Esophagus (tissue), 2 donors: ENCODE data around the gene IQCE. TPM values are rescaled to one million over a fixed set of nuclear protein-coding genes. Genes with fewer than 3 reads are reported as not detected.
"Not testable (repeated sequence)": the region's sequence is repeated elsewhere in the genome, so short reads cannot be mapped to it uniquely, and the experiment has no call there.

ENCODE experiments used
- H3K27ac ChIP-seq, 2 donors: one replicate each; pipeline ENCODE4 v1.5.1; 2013; ENCODE audit warnings: low read depth in 2 of 2, mild to moderate bottlenecking in 2 of 2, inconsistent platforms in 1 of 2, low read length in 1 of 2, moderate library complexity in 1 of 2
- H3K27me3 ChIP-seq, 2 donors: one replicate each; pipeline ENCODE4 v1.6.1; 2013; ENCODE audit warnings: low read length in 2 of 2, control low read depth in 1 of 2, mild to moderate bottlenecking in 1 of 2; ENCODE audit not compliant: insufficient read depth in 2 of 2, control insufficient read depth in 1 of 2
- H3K36me3 ChIP-seq, 2 donors: one replicate each; pipeline ENCODE4 v1.6.1; 2013; ENCODE audit warnings: low read length in 1 of 2; ENCODE audit not compliant: control insufficient read depth in 2 of 2, insufficient read depth in 2 of 2
- H3K4me1 ChIP-seq, 2 donors: one replicate each; pipeline ENCODE4 v1.6.1; 2013; ENCODE audit warnings: low read length in 1 of 2; ENCODE audit not compliant: control insufficient read depth in 2 of 2, insufficient read depth in 2 of 2
- H3K4me3 ChIP-seq, 2 donors: one replicate each; pipeline ENCODE4 v1.5.1; 2013; ENCODE audit warnings: low read length in 2 of 2, mild to moderate bottlenecking in 2 of 2, low read depth in 1 of 2, moderate library complexity in 1 of 2
- H3K9me3 ChIP-seq, 2 donors: one replicate each; pipeline ENCODE4 v1.6.1; 2013; ENCODE audit warnings: mild to moderate bottlenecking in 2 of 2, low read depth in 1 of 2, low read length in 1 of 2, moderate library complexity in 1 of 2; ENCODE audit not compliant: control insufficient read depth in 2 of 2, insufficient read depth in 1 of 2
- WGBS, 2 donors: extraction: QIAGEN DNeasy Blood & Tissue Kit; methylation state at CpG; one replicate each; pipeline ENCODE4 v1.1.7; 2013; 5-methylcytosine and 5-hydroxymethylcytosine counted together
- polyA plus RNA-seq, 2 donors: library from polyadenylated mRNA; stranded (reverse); fragments of 200-250 nt; gene quantifications; one replicate each; pipeline ENCODE4 v1.2.3, GENCODE V29; 2013
- donor health status: healthy with polysubstance abuse.
- donor health status: Bipolar disorder and iron deficiency.

The IQCE gene
- polyA plus RNA-seq, 2 donors = 2.4 to 3.4 TPM

GRCh38 chr7:2553831-2554581, 4.8 kb upstream of the IQCE start:
- H3K27ac ChIP-seq = peak overlapping the region in 1 of 2 donors; percentile 22
- no peaks in the 10 kb centered on the region for H3K27me3 ChIP-seq
- WGBS, 2 donors = 49 to 58% methylated on average over 16 of the region's 16 CpGs
- H3K4me1 ChIP-seq = peaks cover 8 to 13% of the 10 kb centered on the region in 2 donors
- no peaks in the 10 kb centered on the region for H3K36me3 ChIP-seq
- peak overlapping the region; percentile 75 to 77 for H3K4me3 ChIP-seq
- H3K9me3 ChIP-seq = no peaks in the 10 kb centered on the region

- H3K4me3 ChIP-seq = peak overlapping the region; percentile 75 to 77
- no peaks in the 10 kb centered on the region for H3K9me3 ChIP-seq
- H3K27me3 ChIP-seq = no peaks in the 10 kb centered on the region
- H3K4me1 ChIP-seq = peaks cover 8 to 16% of the 10 kb centered on the region in 2 donors
- no peak overlapping the region for H3K27ac ChIP-seq
- WGBS, 2 donors = 1 to 5% methylated on average over 12 of the region's 12 CpGs
- H3K36me3 ChIP-seq = no peaks in the 10 kb centered on the region
Measured at GRCh38 chr7:2554661-2555111, 4.1 kb upstream of the IQCE start.

GRCh38 chr7:2555121-2556052, 3.4 kb upstream of the IQCE start, which contains the start of gene BRAT1:
BRAT1 (minus strand) TSS chr7:2555524; CDS start chr7:2554431, 1,093 bp downstream.
- Histone ChIP-seq H3K9me3 (no peaks in the 10 kb centered on the region), H3K27ac (peak within 1 kb of the TSS; percentile 96 to 97), H3K36me3 (no peaks in the 10 kb centered on the region), H3K4me3 (peak within 1 kb of the TSS; percentile 75 to 77), H3K4me1 (peaks cover 8 to 16% of the 10 kb centered on the region in 2 donors), H3K27me3 (no peaks in the 10 kb centered on the region)
- WGBS, 2 donors = 0% methylated on average over 67 to 79 of the region's 79 CpGs

GRCh38 chr7:2559283-2559950, 638 bp downstream of the IQCE start:
- H3K4me1 ChIP-seq = peaks cover 4 to 8% of the 10 kb centered on the region in 2 donors
- WGBS, 2 donors = 7% methylated on average over 42 to 53 of the region's 53 CpGs

GRCh38 chr7:2563955-2564354, 5.2 kb downstream of the IQCE start:
- H3K4me1 ChIP-seq = not testable (repeated sequence)

More at GRCh38 chr7:2559283-2559950, 638 bp downstream of the IQCE start:
- no peaks in the 10 kb centered on the region for H3K9me3 ChIP-seq
- peak overlapping the region; percentile 86 to 89 for H3K4me3 ChIP-seq
- H3K27me3 ChIP-seq = no peaks in the 10 kb centered on the region
- peak overlapping the region; percentile 18 to 26 for H3K27ac ChIP-seq
- H3K36me3 ChIP-seq = no peaks in the 10 kb centered on the region

GRCh38 chr7:2564970-2565540, 6.3 kb downstream of the IQCE start:
- Histone ChIP-seq H3K4me1 (peaks cover 0 to 2% of the 10 kb centered on the region in 2 donors), H3K27me3 (no peaks in the 10 kb centered on the region), H3K27ac (no peak overlapping the region), H3K4me3 (no peak overlapping the region), H3K36me3 (no peaks in the 10 kb centered on the region), H3K9me3 (no peaks in the 10 kb centered on the region)
- 75 to 86% methylated on average over 12 of the region's 12 CpGs for WGBS, 2 donors

More at GRCh38 chr7:2563955-2564354, 5.2 kb downstream of the IQCE start:
- not testable (repeated sequence) for H3K27me3 ChIP-seq, H3K9me3 ChIP-seq, H3K4me3 ChIP-seq, H3K36me3 ChIP-seq, H3K27ac ChIP-seq
- 94 to 96% methylated on average over 3 of the region's 3 CpGs for WGBS, 2 donors

GRCh38 chr7:2566348-2566889, 7.6 kb downstream of the IQCE start:
- Histone ChIP-seq H3K4me3 (no peak overlapping the region), H3K4me1 (peaks cover 0 to 2% of the 10 kb centered on the region in 2 donors), H3K9me3 (no peaks in the 10 kb centered on the region), H3K27ac (no peak overlapping the region), H3K36me3 (no peaks in the 10 kb centered on the region), H3K27me3 (no peaks in the 10 kb centered on the region)
- WGBS, 2 donors = 76 to 83% methylated on average over 8 of the region's 8 CpGs

- H3K4me1 ChIP-seq = peaks cover 0 to 2% of the 10 kb centered on the region in 2 donors
- no peak overlapping the region for H3K27ac ChIP-seq
- no peak overlapping the region for H3K4me3 ChIP-seq
- H3K9me3 ChIP-seq = no peaks in the 10 kb centered on the region
- no peaks in the 10 kb centered on the region for H3K27me3 ChIP-seq
- 76 to 79% methylated on average over 28 of the region's 28 CpGs for WGBS, 2 donors
- no peaks in the 10 kb centered on the region for H3K36me3 ChIP-seq
Measured at GRCh38 chr7:2566890-2567678, 8.3 kb downstream of the IQCE start.
